ENCODE results near the gene RAP1GDS1.

GRCh38 chr4:98314791-98315565 lies 53.8 kb downstream of the RAP1GDS1 start:
- TF ChIP-seq, protein P1, sequence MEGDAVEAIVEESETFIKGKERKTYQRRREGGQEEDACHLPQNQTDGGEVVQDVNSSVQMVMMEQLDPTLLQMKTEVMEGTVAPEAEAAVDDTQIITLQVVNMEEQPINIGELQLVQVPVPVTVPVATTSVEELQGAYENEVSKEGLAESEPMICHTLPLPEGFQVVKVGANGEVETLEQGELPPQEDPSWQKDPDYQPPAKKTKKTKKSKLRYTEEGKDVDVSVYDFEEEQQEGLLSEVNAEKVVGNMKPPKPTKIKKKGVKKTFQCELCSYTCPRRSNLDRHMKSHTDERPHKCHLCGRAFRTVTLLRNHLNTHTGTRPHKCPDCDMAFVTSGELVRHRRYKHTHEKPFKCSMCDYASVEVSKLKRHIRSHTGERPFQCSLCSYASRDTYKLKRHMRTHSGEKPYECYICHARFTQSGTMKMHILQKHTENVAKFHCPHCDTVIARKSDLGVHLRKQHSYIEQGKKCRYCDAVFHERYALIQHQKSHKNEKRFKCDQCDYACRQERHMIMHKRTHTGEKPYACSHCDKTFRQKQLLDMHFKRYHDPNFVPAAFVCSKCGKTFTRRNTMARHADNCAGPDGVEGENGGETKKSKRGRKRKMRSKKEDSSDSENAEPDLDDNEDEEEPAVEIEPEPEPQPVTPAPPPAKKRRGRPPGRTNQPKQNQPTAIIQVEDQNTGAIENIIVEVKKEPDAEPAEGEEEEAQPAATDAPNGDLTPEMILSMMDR (conservative IDR thresholded peaks at IDR 0.05 in 1 of 2, IDR thresholded peaks at IDR 0.05 in 1 of 2; ENCODE audit: extremely low read depth in 1 of 2, insufficient read depth in 1 of 2, low read depth in 1 of 2, low read length in 2 of 2) = no peak
- no peak for TF ChIP-seq EZH2 (IDR thresholded peaks at IDR 0.05; ENCODE audit: borderline replicate concordance, low read length)

All from mammary epithelial cell (primary cell).